ENCODE data around the gene PNPLA6.
"Not testable (repeated sequence)": the region's sequence is repeated elsewhere in the genome, so short reads cannot be mapped to it uniquely, and the experiment has no call there.

The PNPLA6 gene

GRCh38 chr19:7533925-7534480, 1.5 kb upstream of the PNPLA6 start:
- peak; percentile 87 for DNase-seq

GRCh38 chr19:7534531-7535046, 928 bp upstream of the PNPLA6 start:
- DNase-seq = peak; percentile 37

GRCh38 chr19:7535998-7536695, 630 bp downstream of the PNPLA6 start:
- peak; percentile 11 for DNase-seq

- not testable (repeated sequence) for DNase-seq
Measured at GRCh38 chr19:7538990-7539389, 3.5 kb downstream of the PNPLA6 start.

GRCh38 chr19:7539827-7540425, 4.4 kb downstream of the PNPLA6 start:
- DNase-seq = no peak

- no peak for DNase-seq
Measured at GRCh38 chr19:7540761-7541474, 5.4 kb downstream of the PNPLA6 start.

- DNase-seq = no peak
Measured at GRCh38 chr19:7541475-7541824, 5.9 kb downstream of the PNPLA6 start.

GRCh38 chr19:7541828-7542443, 6.4 kb downstream of the PNPLA6 start:
- DNase-seq = no peak

- DNase-seq = no peak
Measured at GRCh38 chr19:7542556-7543348, 7.2 kb downstream of the PNPLA6 start.

GRCh38 chr19:7544626-7545025, 9.1 kb downstream of the PNPLA6 start:
- DNase-seq = no peak

GRCh38 chr19:7545300-7545699, 9.8 kb downstream of the PNPLA6 start:
- no peak for DNase-seq

GRCh38 chr19:7545904-7546303, 10.4 kb downstream of the PNPLA6 start:
- no peak for DNase-seq

- DNase-seq = no peak
Measured at GRCh38 chr19:7547159-7547558, 11.6 kb downstream of the PNPLA6 start.

- DNase-seq = no peak
Measured at GRCh38 chr19:7549429-7550148, 14.1 kb downstream of the PNPLA6 start.

GRCh38 chr19:7550169-7550770, 14.8 kb downstream of the PNPLA6 start:
- DNase-seq = no peak

GRCh38 chr19:7550987-7551761, 15.7 kb downstream of the PNPLA6 start:
- DNase-seq = peak; percentile 46

- no peak for DNase-seq
Measured at GRCh38 chr19:7552781-7553180, 17.3 kb downstream of the PNPLA6 start.

GRCh38 chr19:7554565-7554964, 19.0 kb downstream of the PNPLA6 start:
- DNase-seq = no peak

GRCh38 chr19:7554990-7555864, 19.7 kb downstream of the PNPLA6 start:
- no peak for DNase-seq

All from CD4-positive, alpha-beta T cell treated with Interleukin-21 for 1 hour (primary cell).